ENCODE measurements around the gene PAPOLG.
A peak's percentile ranks its signal among the peaks of the same experiment; 100 is the strongest.

- TF ChIP-seq CTCF (IDR thresholded peaks at IDR 0.05) (peak; percentile 13 to 39 (median 35)), POLR2AphosphoS5 (IDR thresholded peaks at IDR 0.05) (no peak), POLR2A (IDR thresholded peaks at IDR 0.05) (no peak)
Observed at GRCh38 chr2:60794271-60794863, 38.3 kb downstream of the PAPOLG start.
